Right lobe of liver (tissue), 4 donors: ENCODE results near the gene C6orf15.

Experiments
- CTCF ChIP-seq, 4 donors: fragments of 200-600 bp in 3 of 4; fragments of 450-650 bp in 1 of 4; IDR thresholded peaks; one replicate each; pipeline versions ENCODE4 v1.5.1 to v1.8.0; 2016 to 2022; ENCODE audit warnings: antibody characterized with exemption in 4 of 4, mild to moderate bottlenecking in 2 of 4
- POLR2A ChIP-seq: fragments of 450-650 bp; IDR thresholded peaks from one replicate; pipeline ENCODE4 v1.6.1; 2017; ENCODE audit warnings: antibody characterized with exemption, mild to moderate bottlenecking
- donor health status: DM: no; HTN: no; CAD: no.
- donor health status: DM: no; HTN: no; CAD: no.
- donor health status: DM: no; HTN: yes; CAD: no.

GRCh38 chr6:31161216-31162126, 49.1 kb upstream of the C6orf15 start:
- TF ChIP-seq CTCF (IDR thresholded peaks at IDR 0.05) (no peak), POLR2A (no peak)
